BLaER1 (cell line): Measurements from ENCODE around the gene OR14A16.

ENCODE experiments used
- H3K27ac ChIP-seq: shearing (Covaris generic); formaldehyde crosslinking; 2 replicates; pipeline ENCODE4 v1.8.1; 2022
- H3K27me3 ChIP-seq: shearing (Covaris generic); formaldehyde crosslinking; 2 replicates; pipeline ENCODE4 v1.8.1; 2022
- H3K36me3 ChIP-seq: shearing (Covaris generic); formaldehyde crosslinking; 2 replicates; pipeline ENCODE4 v1.8.1; 2022
- H3K4me1 ChIP-seq: shearing (Covaris generic); formaldehyde crosslinking; 2 replicates; pipeline ENCODE4 v1.8.1; 2022
- H3K4me2 ChIP-seq: shearing (Covaris generic); formaldehyde crosslinking; 2 replicates; pipeline ENCODE4 v1.8.1; 2022
- H3K4me3 ChIP-seq: shearing (Covaris generic); formaldehyde crosslinking; 2 replicates; pipeline ENCODE4 v1.8.1; 2022
- H3K9ac ChIP-seq: shearing (Covaris generic); formaldehyde crosslinking; 2 replicates; pipeline ENCODE4 v1.8.1; 2022
- H3K9me3 ChIP-seq: shearing (Covaris generic); formaldehyde crosslinking; 2 replicates; pipeline ENCODE4 v1.8.1; 2022
- H4K20me1 ChIP-seq: shearing (Covaris generic); formaldehyde crosslinking; 2 replicates; pipeline ENCODE4 v1.8.1; 2022
- Cebpa-rat ChIP-seq: shearing (Covaris generic); IDR thresholded peaks from 2 replicates; pipeline ENCODE4 v1.8.1; 2022

Gene OR14A16

DNA sequence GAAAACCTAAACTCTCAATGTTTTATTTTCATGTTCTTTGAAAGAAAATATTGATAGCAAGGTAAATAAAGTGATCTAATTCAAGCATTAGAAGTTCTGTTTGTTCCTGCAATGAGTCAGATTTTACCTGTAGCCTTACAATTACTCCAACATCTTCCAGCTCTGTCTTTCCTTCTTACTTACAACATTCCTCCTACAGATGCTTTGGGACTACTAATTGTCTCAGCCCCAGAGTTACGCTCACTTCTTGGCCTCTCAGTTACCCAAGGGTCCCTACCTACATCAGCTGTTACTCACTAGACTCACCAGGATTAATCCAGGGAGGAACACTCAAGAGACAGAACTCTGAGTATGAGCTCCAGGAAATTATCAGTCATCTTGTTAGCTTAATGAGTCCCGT, 26.4 kb downstream of the OR14A16 start:
- Histone ChIP-seq H3K27ac (no peak overlapping the region), H3K4me3 (no peak overlapping the region), H3K4me1 (no peaks in the 10 kb centered on the region), H4K20me1 (no peaks in the 10 kb centered on the region), H3K9me3 (peaks cover 17% of the 10 kb centered on the region; the same call in 1 of the 2 replicates), H3K4me2 (no peak overlapping the region), H3K36me3 (no peaks in the 10 kb centered on the region), H3K27me3 (no peaks in the 10 kb centered on the region), H3K9ac (no peak overlapping the region)
- no peak for TF ChIP-seq Cebpa-rat

DNA sequence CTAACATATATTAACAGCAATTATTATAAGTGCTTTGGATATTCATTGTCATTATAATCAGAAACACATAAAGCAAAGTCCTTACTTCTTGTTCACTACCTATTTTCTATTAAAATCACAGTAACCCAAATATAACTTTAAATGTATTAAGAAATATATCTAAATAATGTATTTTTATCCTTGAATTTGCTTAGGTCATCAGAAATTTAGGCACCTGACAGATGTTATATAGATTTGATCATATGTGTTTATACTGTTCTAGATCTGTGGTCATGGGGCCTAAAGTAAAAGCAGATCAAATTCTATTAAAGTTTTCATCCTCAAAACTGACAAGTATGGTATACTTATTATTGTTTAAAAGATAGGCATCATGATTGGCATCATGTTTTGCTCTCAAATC, 54.3 kb downstream of the OR14A16 start:
- H3K27ac ChIP-seq, result no peak overlapping the region
- H3K9ac ChIP-seq, result no peak overlapping the region
- no peak overlapping the region for H3K4me3 ChIP-seq
- no peak for TF ChIP-seq Cebpa-rat
- no peaks in the 10 kb centered on the region for H3K4me1 ChIP-seq
- H3K9me3 ChIP-seq, result no peaks in the 10 kb centered on the region
- H3K36me3 ChIP-seq, result no peaks in the 10 kb centered on the region
- H3K27me3 ChIP-seq, result no peaks in the 10 kb centered on the region
- no peak overlapping the region for H3K4me2 ChIP-seq
- no peaks in the 10 kb centered on the region for H4K20me1 ChIP-seq
